ENCODE measurements around the gene CTDSPL.
"Not testable (repeated sequence)": the region's sequence is repeated elsewhere in the genome, so short reads cannot be mapped to it uniquely, and the experiment has no call there.

CTDSPL gene

GRCh38 chr3:38022896-38023709 lies 161.4 kb downstream of the CTDSPL start:
- H3K9ac ChIP-seq (ENCODE audit: low read depth, low read length) = no peak overlapping the region
- no peaks in the 10 kb centered on the region for H3K9me3 ChIP-seq (ENCODE audit: insufficient read depth, low read depth, low read length)
- peak overlapping the region; percentile 86; the same call in 1 of the 2 replicates for H3K4me3 ChIP-seq (ENCODE audit: low read length)
- H3K27me3 ChIP-seq (ENCODE audit: insufficient read depth, low read length) = peaks cover 38% of the 10 kb centered on the region
- H3K36me3 ChIP-seq (ENCODE audit: insufficient read depth, low read depth, low read length) = no peaks in the 10 kb centered on the region
- peaks cover 3% of the 10 kb centered on the region; the same call in 1 of the 2 replicates for H3K4me1 ChIP-seq (ENCODE audit: insufficient read depth, low read length)
- H3K27ac ChIP-seq (ENCODE audit: low read length) = no peak overlapping the region

- Histone ChIP-seq H3K27me3 (ENCODE audit: insufficient read depth, low read length) (peaks cover 74% of the 10 kb centered on the region), H3K4me3 (ENCODE audit: low read length) (no peak overlapping the region), H3K27ac (ENCODE audit: low read length) (no peak overlapping the region), H3K9me3 (ENCODE audit: insufficient read depth, low read depth, low read length) (no peaks in the 10 kb centered on the region), H3K9ac (ENCODE audit: low read depth, low read length) (no peak overlapping the region), H3K36me3 (ENCODE audit: insufficient read depth, low read depth, low read length) (no peaks in the 10 kb centered on the region), H3K4me1 (ENCODE audit: insufficient read depth, low read length) (peaks cover 3% of the 10 kb centered on the region; the same call in 1 of the 2 replicates)
Observed at GRCh38 chr3:38026856-38027255, 165.2 kb downstream of the CTDSPL start.

GRCh38 chr3:38027466-38028465 lies 166.1 kb downstream of the CTDSPL start:
- no peak overlapping the region for H3K27ac ChIP-seq (ENCODE audit: low read length)
- peaks cover 83% of the 10 kb centered on the region for H3K27me3 ChIP-seq (ENCODE audit: insufficient read depth, low read length)
- peak overlapping the region; percentile 72 for H3K4me3 ChIP-seq (ENCODE audit: low read length)
- H3K9me3 ChIP-seq (ENCODE audit: insufficient read depth, low read depth, low read length) = no peaks in the 10 kb centered on the region
- H3K9ac ChIP-seq (ENCODE audit: low read depth, low read length) = no peak overlapping the region
- H3K4me1 ChIP-seq (ENCODE audit: insufficient read depth, low read length) = peaks cover 3% of the 10 kb centered on the region; the same call in 1 of the 2 replicates
- no peaks in the 10 kb centered on the region for H3K36me3 ChIP-seq (ENCODE audit: insufficient read depth, low read depth, low read length)

GRCh38 chr3:38028621-38029361 lies 167.1 kb downstream of the CTDSPL start:
- Histone ChIP-seq H3K4me1 (ENCODE audit: insufficient read depth, low read length) (peaks cover 3% of the 10 kb centered on the region; the same call in 1 of the 2 replicates), H3K27me3 (ENCODE audit: insufficient read depth, low read length) (peaks cover 78% of the 10 kb centered on the region)

GRCh38 chr3:38029400-38030125 lies 167.9 kb downstream of the CTDSPL start, which contains the start of gene PLCD1:
Gene PLCD1 (minus strand): TSS chr3:38029642. CDS start chr3:38029539, 103 bp downstream.
- H3K9me3 ChIP-seq (ENCODE audit: insufficient read depth, low read depth, low read length) = no peaks in the 10 kb centered on the region
- H3K4me3 ChIP-seq (ENCODE audit: low read length) = peak within 1 kb of the TSS; percentile 72
- peaks cover 74% of the 10 kb centered on the region for H3K27me3 ChIP-seq (ENCODE audit: insufficient read depth, low read length)
- H3K4me1 ChIP-seq (ENCODE audit: insufficient read depth, low read length) = peaks cover 3% of the 10 kb centered on the region; the same call in 1 of the 2 replicates
- H3K36me3 ChIP-seq (ENCODE audit: insufficient read depth, low read depth, low read length) = no peaks in the 10 kb centered on the region
- no peak within 1 kb of the TSS for H3K27ac ChIP-seq (ENCODE audit: low read length)
- H3K9ac ChIP-seq (ENCODE audit: low read depth, low read length) = peak within 1 kb of the TSS; percentile 45

More at GRCh38 chr3:38028621-38029361, 167.1 kb downstream of the CTDSPL start:
- Histone ChIP-seq H3K9ac (ENCODE audit: low read depth, low read length) (no peak overlapping the region; the same call in 1 of the 2 replicates), H3K27ac (ENCODE audit: low read length) (no peak overlapping the region), H3K9me3 (ENCODE audit: insufficient read depth, low read depth, low read length) (no peaks in the 10 kb centered on the region), H3K4me3 (ENCODE audit: low read length) (peak overlapping the region; percentile 72), H3K36me3 (ENCODE audit: insufficient read depth, low read depth, low read length) (no peaks in the 10 kb centered on the region)

GRCh38 chr3:38030126-38031021 lies 168.7 kb downstream of the CTDSPL start:
- peaks cover 3% of the 10 kb centered on the region; the same call in 1 of the 2 replicates for H3K4me1 ChIP-seq (ENCODE audit: insufficient read depth, low read length)
- H3K4me3 ChIP-seq (ENCODE audit: low read length) = peak overlapping the region; percentile 72
- H3K27ac ChIP-seq (ENCODE audit: low read length) = no peak overlapping the region
- H3K27me3 ChIP-seq (ENCODE audit: insufficient read depth, low read length) = peaks cover 73% of the 10 kb centered on the region
- peak overlapping the region; percentile 45; the same call in 1 of the 2 replicates for H3K9ac ChIP-seq (ENCODE audit: low read depth, low read length)
- H3K36me3 ChIP-seq (ENCODE audit: insufficient read depth, low read depth, low read length) = no peaks in the 10 kb centered on the region
- no peaks in the 10 kb centered on the region for H3K9me3 ChIP-seq (ENCODE audit: insufficient read depth, low read depth, low read length)

- Histone ChIP-seq H3K4me3 (ENCODE audit: low read length) (no peak overlapping the region), H3K9me3 (ENCODE audit: insufficient read depth, low read depth, low read length) (no peaks in the 10 kb centered on the region), H3K36me3 (ENCODE audit: insufficient read depth, low read depth, low read length) (no peaks in the 10 kb centered on the region), H3K4me1 (ENCODE audit: insufficient read depth, low read length) (no peaks in the 10 kb centered on the region), H3K9ac (ENCODE audit: low read depth, low read length) (no peak overlapping the region), H3K27me3 (ENCODE audit: insufficient read depth, low read length) (peaks cover 64% of the 10 kb centered on the region), H3K27ac (ENCODE audit: low read length) (no peak overlapping the region)
Observed at GRCh38 chr3:38031022-38031994, 169.6 kb downstream of the CTDSPL start.

- no peak overlapping the region for H3K27ac ChIP-seq (ENCODE audit: low read length)
- H3K36me3 ChIP-seq (ENCODE audit: insufficient read depth, low read depth, low read length) = no peaks in the 10 kb centered on the region
- no peaks in the 10 kb centered on the region for H3K9me3 ChIP-seq (ENCODE audit: insufficient read depth, low read depth, low read length)
- peaks cover 53% of the 10 kb centered on the region for H3K27me3 ChIP-seq (ENCODE audit: insufficient read depth, low read length)
- no peaks in the 10 kb centered on the region for H3K4me1 ChIP-seq (ENCODE audit: insufficient read depth, low read length)
- H3K4me3 ChIP-seq (ENCODE audit: low read length) = no peak overlapping the region
- H3K9ac ChIP-seq (ENCODE audit: low read depth, low read length) = no peak overlapping the region
Observed at GRCh38 chr3:38032328-38032865, 170.7 kb downstream of the CTDSPL start.

GRCh38 chr3:38033586-38033985 lies 171.9 kb downstream of the CTDSPL start:
- H3K36me3 ChIP-seq (ENCODE audit: insufficient read depth, low read depth, low read length) = not testable (repeated sequence)
- H3K27me3 ChIP-seq (ENCODE audit: insufficient read depth, low read length) = peaks cover 42% of the 10 kb centered on the region

More at GRCh38 chr3:38033586-38033985, 171.9 kb downstream of the CTDSPL start:
- not testable (repeated sequence) for H3K9me3 ChIP-seq (ENCODE audit: insufficient read depth, low read depth, low read length); H3K27ac ChIP-seq (ENCODE audit: low read length); H3K9ac ChIP-seq (ENCODE audit: low read depth, low read length); H3K4me3 ChIP-seq (ENCODE audit: low read length); H3K4me1 ChIP-seq (ENCODE audit: insufficient read depth, low read length)
